HG02970 (cell line): Measurements from ENCODE around the gene CCNYL1.
"Not testable (repeated sequence)": the region's sequence is repeated elsewhere in the genome, so short reads cannot be mapped to it uniquely, and the experiment has no call there.

Source experiments
- ATAC-seq: cut with Tn5 transposase; IDR thresholded peaks from one replicate; pipeline ENCODE4 v1.9.1; 2021; ENCODE audit warnings: mild to moderate bottlenecking, moderate library complexity, moderate number of reproducible peaks; ENCODE audit not compliant: unreplicated experiment, low FRiP score

The CCNYL1 gene

DNA sequence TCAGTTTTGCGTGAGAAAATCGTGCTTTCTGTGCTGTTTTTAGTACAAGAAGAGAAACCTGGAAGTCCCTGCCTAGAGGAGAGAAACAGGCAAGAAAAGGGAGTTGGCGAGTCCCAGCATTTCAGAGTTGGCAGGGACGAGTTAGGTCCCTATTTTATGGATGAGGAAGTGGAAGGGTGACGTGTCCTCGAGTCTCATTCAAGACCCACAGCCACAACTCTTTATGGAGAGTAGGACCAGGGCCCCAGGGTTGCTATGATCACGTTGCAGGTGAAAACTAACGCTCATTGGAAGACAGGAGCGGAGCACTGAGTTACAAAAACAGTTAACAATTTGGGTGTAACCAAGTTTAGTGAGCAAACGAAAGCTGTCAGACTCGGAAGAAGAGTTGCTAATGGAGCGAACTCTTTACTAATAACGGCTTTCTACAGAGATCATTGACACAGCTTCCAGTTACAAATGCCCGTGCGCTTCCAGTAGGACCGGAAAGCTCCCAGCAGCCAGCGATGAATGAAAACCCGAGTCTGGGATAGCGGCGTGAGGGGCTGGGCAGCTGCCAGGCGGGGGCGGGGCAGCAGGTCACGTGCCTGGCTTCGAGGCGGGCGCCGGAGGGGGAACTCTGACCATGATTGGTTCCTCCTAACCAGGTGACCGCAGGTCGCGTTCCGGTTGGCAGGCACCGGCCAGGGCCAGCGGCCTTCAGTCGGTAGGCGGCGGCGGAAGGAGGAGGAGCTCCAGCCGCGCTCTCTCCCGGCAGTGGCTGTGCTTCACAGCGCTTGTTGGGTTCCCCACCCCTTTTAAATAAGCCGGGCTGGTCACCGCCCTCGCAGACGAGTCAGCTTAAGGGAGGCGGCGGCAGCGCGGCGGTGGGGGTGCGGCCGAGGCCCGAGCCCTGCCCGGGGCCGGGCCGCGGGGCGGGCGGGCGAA, at the start of gene CCNYL1:
Gene CCNYL1 (plus strand): TSS at position 827 of the 927 bp plus-strand sequence. CDS start 257 bp downstream, outside the sequence.
- peak; percentile 97 for ATAC-seq

DNA sequence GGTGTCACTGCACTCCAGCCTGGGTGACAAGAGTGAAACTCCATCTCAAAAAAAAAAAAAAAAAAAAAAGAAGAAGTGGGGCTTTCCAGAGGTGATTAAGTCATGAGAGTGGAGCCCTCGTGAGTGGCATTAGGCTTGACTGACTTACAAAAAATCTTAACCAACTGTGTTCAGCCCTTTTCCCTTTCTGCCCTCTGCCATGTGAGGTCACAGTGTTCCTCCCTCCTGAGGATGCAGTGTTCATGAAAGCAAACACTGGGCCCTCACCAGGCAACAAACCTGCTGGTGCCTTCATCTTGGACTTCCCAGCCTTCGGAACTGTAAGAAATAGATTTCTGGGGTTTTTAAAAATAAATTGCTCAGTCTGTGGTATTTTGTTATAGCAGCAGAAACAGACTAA, 49.2 kb upstream of the CCNYL1 start:
- peak; percentile 86 for ATAC-seq

DNA sequence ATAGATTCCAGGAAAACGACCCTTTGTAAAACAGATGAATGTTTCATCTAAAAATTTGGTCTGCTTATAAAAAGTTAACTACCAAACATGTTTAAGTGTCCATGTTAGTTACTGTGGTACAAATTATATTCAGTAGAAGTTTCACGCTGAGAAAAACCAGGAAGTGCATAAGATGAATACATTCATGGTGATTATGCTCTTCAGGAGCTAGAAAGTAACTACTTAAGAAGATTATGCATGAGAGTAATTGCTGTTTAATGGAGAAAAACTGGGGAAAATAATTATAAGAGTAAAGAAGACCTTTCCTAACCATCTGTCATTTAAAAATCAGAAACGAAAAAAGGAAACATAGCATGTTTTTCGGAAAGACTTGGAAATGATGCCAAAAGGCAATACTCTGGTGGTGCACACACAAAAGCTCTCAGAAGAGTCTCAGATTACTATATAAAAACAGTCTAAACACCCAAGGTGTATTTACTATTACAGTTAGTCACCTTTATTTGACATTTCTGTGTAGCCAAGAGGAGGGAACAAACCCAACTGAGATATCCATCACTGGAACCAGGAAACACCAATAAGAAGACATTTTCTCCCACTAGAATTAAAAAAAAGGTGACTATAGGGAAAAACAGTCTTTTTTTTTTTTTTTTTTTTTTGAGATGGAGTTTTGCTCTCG, 47.4 kb upstream of the CCNYL1 start:
- ATAC-seq, result no peak

DNA sequence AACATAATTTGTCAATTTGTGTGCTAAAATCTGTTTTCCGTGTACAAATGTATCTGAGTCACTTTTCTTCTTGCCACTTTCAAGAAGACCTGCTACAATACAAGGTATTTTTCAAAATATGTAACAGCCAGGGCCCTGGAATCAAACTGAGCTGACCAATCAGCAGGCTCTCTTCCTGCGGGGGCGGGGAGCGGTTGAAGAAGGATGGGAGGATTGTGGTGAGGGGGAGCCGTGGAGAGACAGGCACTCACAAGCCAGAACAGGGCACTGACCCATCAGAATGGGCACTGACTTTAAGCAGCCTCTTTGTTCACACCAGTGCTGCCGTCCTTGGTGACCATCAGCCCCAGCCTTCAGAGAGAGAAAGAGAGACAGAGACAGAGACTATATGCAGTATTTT, 40.6 kb upstream of the CCNYL1 start:
- ATAC-seq, result no peak

DNA sequence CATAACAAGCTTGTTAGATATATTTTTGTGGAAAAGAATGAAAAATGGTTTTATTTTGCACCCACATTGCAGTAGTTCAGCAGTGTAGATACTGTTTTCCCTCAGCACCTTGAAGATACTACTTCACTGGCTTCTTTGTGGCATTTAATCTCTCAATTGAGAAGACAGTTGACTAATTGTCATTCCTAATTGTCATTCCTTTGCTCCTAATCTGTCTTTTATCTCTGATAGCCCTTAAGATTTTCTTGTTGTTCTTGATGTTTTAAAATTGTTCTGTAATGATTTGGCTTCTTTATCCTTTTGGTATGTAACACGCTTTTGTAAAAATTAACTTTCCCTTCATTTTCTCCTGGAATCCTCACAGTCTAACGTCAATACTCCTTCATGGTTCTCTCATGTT, 38.0 kb upstream of the CCNYL1 start:
- no peak for ATAC-seq

DNA sequence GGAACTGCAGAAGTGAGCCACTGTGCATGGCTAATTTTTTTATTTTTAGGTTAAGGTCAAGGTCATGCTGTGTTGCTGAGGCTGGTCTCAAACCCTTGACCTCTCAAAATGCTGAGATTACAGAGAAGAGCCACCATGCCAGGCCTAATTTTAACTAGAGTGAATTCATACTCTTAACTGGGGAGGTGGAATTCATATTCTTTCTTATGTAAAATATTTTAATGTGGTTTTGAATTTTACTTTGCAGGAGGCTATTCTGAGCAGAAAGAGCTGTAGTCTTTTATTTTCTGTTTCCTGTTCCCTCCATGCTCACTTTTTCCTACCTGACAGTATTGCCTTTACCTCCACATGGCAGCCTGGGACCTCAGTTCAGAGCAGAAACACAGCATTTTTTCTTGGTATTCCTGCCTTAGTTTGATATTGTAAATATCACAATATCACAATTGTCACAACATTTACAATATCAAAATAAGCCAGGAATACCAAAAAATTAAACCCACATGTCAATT, 37.1 kb upstream of the CCNYL1 start:
- ATAC-seq, result no peak

DNA sequence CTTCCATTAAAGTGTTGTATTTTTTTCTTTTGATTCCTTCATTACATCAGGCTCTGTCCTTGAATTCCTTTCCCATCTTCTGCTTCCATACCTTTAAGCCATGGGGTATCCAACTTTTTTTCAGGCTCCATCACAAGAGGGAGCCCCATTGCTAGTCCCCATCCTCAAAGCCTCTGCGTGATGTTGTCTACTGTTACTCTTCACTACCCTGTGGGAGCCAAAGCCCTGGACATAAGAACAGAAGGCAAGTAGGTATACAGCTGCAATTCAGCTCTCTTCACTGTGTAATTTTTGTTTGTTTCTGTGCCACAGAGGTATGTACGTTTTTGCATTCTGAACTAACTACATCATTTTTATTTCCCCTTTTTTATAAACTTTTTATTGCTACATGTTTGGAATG, 36.6 kb upstream of the CCNYL1 start:
- ATAC-seq, result no peak

DNA sequence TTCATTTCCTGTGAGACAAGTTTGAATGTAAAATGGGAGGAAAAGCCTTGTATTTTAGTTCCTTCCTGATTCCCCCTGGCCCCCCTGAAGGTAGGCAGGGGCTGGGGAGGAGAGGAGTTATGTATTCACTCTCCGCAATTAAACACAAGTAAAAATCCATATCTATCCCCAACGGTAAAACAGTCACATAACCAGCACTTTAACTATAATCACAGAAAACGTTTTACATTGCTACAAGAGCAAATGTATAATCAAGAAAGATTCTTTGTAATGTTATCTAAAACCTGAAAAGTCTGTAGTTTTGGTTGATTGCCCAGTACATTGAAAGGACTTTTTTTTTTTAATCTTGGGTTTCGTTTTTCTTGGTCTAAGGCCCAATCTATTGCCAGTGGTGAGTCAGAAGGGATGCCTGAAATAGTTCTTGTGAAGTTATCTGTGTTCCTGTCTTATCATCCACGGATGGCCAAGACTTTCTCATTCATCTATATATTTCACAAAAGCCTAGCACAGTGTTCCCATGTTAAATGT, 34.5 kb upstream of the CCNYL1 start:
- no peak for ATAC-seq

DNA sequence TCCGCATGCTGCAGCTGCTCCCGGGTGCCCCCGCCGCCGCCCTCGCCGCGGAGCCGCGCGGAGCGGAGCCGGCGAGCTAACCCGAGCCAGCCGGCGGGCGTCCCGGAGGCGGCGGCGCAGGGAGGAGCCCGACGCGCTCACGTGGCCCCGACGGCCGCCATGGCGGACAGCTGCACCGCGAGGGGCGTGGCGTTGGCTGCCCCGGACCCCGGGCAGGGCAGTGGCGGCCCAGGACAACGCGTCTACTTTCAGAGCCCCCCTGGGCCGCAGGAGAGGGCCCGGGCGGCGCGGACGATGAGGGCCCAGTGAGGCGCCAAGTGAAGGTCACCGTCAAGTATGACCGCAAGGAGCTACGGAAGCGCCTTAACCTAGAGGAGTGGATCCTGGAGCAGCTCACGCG, 30.0 kb upstream of the CCNYL1 start:
- no peak for ATAC-seq

DNA sequence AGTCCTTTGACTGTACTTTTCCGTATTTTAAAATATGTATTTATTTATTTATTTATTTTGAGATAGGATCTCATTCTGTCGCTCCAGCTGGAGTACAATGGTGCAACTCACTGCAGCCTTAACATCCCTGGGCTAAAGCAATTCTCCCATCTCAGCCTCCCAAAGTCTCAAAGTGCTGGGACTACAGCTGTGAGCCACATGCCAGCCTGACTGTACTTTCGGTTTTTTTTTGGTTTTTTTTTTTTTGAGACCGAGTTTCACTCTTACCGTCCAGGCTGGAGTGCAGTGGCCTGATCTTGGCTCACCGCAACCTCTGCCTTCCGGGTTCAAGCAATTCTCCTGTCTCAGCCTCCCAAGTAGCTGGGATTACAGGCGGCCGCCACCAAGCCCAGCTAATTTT, 28.9 kb upstream of the CCNYL1 start:
- ATAC-seq, result no peak

DNA sequence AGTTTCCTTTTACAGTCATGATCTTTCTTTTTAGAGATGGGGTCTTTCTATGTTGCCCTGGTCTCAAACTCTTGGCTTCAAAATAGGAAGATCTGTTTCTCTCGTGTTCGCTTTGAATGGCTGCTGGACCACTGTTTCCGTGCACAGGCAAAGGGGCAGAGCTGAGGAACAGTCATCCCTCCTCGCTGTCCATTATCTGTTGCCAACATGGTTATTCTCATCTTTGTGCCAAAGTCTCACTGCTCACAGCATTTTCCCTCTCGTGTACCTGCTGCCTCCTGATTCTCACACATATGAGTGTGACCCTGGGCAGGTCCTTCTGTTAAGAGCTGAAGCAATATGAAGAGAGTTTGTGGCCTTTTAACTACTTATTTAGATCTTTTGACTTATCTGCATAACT, 28.0 kb upstream of the CCNYL1 start:
- ATAC-seq, result no peak

DNA sequence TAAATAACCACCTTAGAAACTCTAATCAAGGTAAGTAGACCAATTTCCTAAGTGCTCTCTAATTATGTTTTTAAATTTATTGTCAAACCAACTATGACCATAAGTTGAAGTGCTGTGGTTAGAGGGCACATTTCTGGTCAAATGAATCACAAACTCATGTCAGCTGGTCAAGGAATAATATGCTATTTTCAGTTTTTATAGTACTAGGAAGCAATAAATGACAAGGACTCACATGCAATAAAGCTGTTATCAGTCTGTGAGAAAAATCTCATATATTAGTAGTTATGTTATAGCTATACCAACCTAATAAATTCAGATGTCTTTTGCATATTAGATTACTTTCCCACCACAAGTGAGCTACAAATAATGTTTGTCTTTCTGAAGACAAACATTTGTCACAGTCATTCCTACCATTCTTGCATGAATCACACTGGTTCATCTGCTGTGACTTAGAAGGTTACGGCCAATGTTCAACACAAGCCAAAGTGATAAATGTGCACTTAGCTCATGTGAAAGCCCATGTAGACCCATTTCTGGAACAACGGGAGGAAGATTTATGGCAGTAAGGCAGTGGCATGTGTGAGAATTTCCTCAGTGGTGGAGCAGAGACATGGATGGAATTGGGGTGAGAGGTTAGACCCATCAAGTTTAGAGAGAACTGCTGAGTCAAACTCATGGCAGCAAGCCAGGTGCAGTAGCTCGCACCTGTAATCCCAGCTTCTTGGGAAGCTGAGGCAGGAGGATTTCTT, 27.4 kb upstream of the CCNYL1 start:
- no peak for ATAC-seq

DNA sequence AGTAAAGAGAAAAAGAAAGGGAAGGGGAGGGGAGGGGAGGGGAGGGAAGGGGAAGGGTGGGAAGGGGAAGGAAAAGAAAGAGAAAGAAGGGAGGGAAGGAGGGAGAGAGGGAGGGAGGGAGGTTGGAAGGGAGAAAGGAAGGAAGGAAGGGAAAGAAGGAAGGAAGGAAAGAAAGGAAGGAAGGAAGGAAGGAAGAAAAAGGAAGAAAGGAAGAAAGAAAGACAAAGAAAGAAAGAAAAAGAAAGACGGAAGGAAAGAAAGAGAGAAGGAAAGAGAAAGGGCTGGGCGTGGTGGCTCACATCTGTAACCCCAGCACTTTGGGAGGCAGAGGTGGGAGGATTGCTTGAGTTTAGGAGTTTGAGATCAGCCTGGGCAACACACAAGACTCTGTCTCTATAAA, 24.6 kb upstream of the CCNYL1 start:
- no peak for ATAC-seq

DNA sequence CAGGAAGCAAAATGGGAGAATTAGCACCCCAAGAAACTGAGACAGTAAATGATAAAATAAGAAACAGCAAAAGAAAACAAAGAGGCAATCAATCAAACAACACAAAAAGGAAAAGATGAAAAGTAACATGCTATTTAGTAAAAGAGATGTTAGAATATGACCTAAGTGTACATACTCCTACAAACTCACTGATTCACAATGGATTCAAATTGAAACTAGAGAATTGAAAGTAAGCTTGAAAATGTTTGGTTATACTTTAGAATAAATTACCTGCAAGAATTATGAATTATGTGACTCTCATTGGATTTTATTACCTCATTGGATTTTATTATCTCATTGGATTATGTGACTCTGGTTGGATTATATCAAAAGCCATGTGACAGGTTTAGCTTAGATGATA, 22.8 kb upstream of the CCNYL1 start:
- ATAC-seq, result no peak

DNA sequence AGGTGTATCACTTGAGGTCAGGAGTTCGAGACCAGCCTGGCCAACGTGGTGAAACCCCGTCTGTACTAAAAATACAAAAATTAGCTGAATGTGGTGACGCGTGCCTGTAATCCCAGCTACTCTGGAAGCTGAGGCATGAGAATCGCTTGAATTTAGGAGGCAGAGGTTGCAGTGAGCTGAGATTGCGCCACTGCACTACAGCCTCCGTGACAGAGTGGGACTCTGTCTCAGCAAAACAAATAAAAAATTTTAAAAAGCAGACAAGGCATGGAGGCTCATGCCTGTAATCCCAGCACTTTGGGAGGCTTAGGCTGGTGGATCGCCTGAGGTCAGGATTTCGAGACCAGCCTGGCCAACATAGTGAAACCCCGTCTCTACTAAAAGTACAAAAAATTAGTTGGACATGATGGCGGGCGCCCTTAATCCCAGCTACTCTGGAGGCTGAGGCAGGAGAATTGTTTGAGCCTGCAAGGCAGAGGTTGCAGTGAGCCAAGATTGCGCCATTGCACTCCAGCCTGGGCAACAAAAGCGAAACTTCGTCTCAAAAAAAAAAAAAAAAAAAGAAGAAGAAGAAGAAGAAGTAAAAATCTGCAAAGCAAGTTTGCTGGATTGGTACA, 20.5 kb upstream of the CCNYL1 start:
- not testable (repeated sequence) for ATAC-seq

DNA sequence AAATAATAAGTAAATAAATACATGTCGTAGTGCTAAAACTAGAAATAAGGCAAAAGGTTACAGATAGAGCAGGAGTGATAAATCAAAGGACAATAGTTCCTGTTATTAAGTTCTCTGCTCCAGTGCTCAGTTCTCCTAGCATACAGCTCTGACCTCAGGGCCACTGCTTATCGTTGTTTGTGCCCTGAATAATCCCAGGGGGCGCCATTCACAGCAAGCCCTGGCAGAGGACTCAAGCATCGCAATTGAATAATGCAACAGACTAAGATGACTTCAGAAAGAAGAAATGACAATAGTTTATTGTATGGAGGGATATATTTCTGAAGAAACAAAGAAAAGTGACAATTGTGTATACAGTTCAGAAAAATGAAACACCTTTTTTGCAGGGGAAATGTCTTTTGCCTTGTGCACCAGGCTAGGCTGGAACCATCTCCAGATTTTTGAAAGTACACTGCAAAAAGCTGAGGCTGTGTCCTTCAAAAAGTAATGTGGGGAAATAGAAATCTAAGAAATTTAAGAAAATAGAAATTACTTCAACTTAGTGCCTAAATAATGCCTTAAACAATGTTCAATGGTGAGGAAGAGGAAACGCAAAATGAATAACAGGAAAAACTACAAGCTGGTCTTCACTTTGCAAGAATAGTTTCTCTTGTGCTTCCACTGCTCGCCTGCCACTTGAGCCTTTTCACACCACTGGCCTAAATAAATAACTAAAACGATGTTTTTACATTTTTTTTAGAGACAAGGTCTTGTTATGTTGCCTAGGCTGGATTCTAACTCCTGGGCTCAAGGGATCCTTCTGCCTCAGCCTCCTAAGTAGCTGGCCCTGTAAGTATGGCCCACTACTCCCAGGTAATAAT, 19.0 kb upstream of the CCNYL1 start:
- no peak for ATAC-seq

DNA sequence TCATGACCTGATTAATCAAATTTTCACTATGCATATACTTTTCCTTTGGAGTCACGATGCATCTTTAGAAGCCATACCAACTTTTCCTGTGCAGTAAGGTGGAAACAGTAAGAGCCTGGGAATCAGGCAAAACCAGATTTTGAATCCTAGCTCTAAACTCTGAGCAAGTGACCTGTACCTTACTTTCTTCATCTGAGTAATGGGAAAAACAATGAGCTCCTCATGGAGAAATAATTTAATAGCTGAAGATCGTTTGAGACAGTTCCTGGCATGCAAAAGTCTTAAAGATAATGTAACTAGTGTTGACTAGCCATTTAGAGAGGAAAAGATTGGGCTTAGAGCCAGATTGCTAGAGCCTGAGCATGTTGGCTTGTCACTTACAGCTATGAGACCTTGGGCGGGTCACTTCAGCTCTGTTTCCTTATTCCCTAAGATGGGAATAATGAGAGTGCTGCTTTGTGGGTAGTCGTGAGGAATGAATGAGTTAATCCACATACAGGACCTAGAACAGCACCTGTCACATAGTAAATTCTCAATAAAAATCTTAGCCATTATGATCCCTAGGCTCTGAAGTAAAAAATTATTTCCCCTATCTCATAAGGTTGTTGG, 17.7 kb upstream of the CCNYL1 start:
- ATAC-seq, result no peak

DNA sequence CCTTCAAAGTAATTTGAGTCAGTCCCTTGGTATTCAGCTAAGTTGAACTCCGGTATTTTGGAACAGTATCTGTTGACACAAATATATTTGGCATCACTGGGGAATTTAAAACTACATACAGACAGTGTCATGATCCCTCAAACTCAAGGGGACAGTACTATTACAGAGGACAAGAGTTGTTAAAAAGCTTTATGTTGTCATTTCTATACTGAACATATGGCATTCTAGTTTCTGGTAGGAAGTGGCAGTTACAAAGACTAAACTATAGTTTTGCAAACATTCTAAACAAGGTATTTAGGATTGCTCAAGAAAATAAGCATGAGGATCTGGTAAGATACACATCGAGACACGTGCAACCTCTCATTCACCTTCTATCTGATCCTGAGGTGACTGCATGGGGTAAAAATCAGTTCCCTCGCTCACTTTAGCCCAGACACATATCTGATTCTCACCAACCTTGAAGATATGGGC, 16.6 kb upstream of the CCNYL1 start:
- no peak for ATAC-seq

DNA sequence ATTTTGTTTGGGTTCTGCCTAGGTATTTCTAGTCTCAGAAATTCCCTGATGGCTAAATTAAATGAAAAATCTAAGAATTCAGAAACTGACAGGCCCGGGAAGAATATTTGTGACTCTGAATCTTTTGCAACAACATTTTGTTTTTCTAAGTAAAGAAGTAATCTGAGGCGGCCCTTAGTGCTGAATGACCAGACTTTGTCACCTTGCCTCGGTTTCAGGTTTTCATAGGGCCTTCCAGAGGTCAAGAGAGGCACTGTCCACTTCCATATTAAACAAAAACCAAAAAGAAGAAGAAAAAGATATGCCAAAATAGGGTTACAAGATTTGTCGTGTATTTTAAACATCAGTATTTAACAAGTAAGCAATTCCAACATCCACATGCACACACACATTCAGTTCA, 16.1 kb upstream of the CCNYL1 start:
- no peak for ATAC-seq
